Measurements from ENCODE around the gene WDR27.

GRCh38 chr6:169691260-169691659, 10.6 kb downstream of the WDR27 start:
- TF ChIP-seq CTCF (IDR thresholded peaks at IDR 0.05; ENCODE audit: insufficient read depth, low read length, poor library complexity, severe bottlenecking), result no peak
- TF ChIP-seq EZH2phosphoT487 (conservative IDR thresholded peaks at IDR 0.05; ENCODE audit: low read length), result no peak
